ENCODE results near the gene ZNF35.

ZNF35 gene

DNA sequence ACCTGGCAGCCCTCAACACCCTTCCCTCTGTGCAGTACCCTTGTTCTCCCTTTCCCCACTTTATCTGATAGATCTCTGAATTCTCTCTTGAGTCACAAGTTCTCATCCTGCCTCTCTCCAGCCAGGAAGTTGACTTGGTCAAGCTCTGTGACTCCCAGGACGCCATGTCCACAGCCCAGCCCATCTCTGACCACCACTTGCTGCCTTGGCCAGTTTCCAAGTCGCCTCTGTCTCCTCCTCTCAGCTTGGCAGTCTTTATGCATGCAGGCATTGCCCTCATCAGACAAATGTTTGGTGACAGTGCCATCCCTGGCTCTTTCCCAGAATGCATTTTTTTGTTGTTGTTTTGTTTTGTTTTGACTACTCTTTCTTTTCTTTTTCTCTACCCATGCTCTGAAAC is 25.7 kb downstream of the ZNF35 start:
- H3K4me2 ChIP-seq (ENCODE audit: insufficient read depth, low read length) = no peak overlapping the region
- no peak for ATAC-seq (ENCODE audit: insufficient read depth, low read depth)
- H3K4me3 ChIP-seq (ENCODE audit: low read depth in 1 of 2, low read length in 2 of 2) = no peak overlapping the region
- H4K20me1 ChIP-seq (ENCODE audit: insufficient read depth, low read length) = no peaks in the 10 kb centered on the region
- H2AFZ ChIP-seq (ENCODE audit: low read depth, low read length) = no peak overlapping the region
- no peak overlapping the region for H3K27ac ChIP-seq (ENCODE audit: low read length)
- H3K79me2 ChIP-seq (ENCODE audit: insufficient read depth, low read length) = no peaks in the 10 kb centered on the region
- no peak for TF ChIP-seq EZH2 (IDR thresholded peaks at IDR 0.05; ENCODE audit: borderline replicate concordance, low read depth, low read length, severe bottlenecking)
- TF ChIP-seq, protein P1, sequence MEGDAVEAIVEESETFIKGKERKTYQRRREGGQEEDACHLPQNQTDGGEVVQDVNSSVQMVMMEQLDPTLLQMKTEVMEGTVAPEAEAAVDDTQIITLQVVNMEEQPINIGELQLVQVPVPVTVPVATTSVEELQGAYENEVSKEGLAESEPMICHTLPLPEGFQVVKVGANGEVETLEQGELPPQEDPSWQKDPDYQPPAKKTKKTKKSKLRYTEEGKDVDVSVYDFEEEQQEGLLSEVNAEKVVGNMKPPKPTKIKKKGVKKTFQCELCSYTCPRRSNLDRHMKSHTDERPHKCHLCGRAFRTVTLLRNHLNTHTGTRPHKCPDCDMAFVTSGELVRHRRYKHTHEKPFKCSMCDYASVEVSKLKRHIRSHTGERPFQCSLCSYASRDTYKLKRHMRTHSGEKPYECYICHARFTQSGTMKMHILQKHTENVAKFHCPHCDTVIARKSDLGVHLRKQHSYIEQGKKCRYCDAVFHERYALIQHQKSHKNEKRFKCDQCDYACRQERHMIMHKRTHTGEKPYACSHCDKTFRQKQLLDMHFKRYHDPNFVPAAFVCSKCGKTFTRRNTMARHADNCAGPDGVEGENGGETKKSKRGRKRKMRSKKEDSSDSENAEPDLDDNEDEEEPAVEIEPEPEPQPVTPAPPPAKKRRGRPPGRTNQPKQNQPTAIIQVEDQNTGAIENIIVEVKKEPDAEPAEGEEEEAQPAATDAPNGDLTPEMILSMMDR (IDR thresholded peaks at IDR 0.05; ENCODE audit: borderline replicate concordance, extremely low read depth, low read length, poor library complexity, severe bottlenecking) = no peak
- no peaks in the 10 kb centered on the region for H3K9me3 ChIP-seq (ENCODE audit: insufficient read depth, low read length, severe bottlenecking)
- H3K4me1 ChIP-seq (ENCODE audit: insufficient read depth, low read length) = no peaks in the 10 kb centered on the region
- H3K36me3 ChIP-seq (ENCODE audit: insufficient read depth, low read length) = no peaks in the 10 kb centered on the region
- H3K27me3 ChIP-seq (ENCODE audit: insufficient read depth, low read length, poor library complexity) = no peaks in the 10 kb centered on the region
- no peak for DNase-seq
- H3K9ac ChIP-seq (ENCODE audit: low read depth, low read length) = no peak overlapping the region

DNA sequence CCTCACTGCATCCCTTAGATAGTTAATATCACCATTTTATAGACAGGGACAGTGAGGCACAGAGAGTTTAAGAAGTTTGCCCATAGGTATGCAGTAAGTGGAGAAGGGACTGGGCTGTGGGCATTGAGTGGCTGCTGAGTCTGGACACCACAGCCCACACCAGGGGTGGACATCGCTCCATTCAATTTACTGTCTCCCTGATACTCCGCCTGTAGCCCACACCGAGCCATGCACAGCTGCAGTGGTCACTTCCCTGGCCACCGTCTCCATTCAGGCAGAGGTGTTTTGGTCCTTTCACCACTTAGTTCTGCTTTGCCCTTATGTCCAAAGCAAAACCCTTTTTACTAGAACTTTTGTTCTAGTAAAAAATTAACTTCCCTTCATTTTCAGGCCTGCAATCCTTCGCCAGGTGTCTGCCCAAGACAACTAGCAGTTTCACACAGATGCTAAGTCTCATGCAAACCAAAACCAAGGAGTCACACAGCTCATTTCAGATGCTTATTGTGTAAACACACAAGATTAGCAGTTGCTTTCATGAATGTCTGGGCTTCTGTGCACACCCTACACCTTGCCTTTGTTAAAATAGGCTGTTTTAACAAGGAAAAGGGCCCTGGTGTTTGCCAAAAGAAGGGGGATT is 30.1 kb downstream of the ZNF35 start:
- no peaks in the 10 kb centered on the region for H3K9me3 ChIP-seq (ENCODE audit: insufficient read depth, low read length, severe bottlenecking)
- H3K4me2 ChIP-seq (ENCODE audit: insufficient read depth, low read length) = no peak overlapping the region
- TF ChIP-seq EZH2 (IDR thresholded peaks at IDR 0.05; ENCODE audit: borderline replicate concordance, low read depth, low read length, severe bottlenecking) = no peak
- TF ChIP-seq, protein P1 (IDR thresholded peaks at IDR 0.05; ENCODE audit: borderline replicate concordance, extremely low read depth, low read length, poor library complexity, severe bottlenecking) = no peak
- no peak overlapping the region for H3K9ac ChIP-seq (ENCODE audit: low read depth, low read length)
- H3K36me3 ChIP-seq (ENCODE audit: insufficient read depth, low read length) = no peaks in the 10 kb centered on the region
- no peak for DNase-seq
- no peaks in the 10 kb centered on the region for H3K4me1 ChIP-seq (ENCODE audit: insufficient read depth, low read length)
- no peaks in the 10 kb centered on the region for H4K20me1 ChIP-seq (ENCODE audit: insufficient read depth, low read length)
- no peaks in the 10 kb centered on the region for H3K27me3 ChIP-seq (ENCODE audit: insufficient read depth, low read length, poor library complexity)
- ATAC-seq (ENCODE audit: insufficient read depth, low read depth) = no peak
- H3K4me3 ChIP-seq (ENCODE audit: low read depth in 1 of 2, low read length in 2 of 2) = no peak overlapping the region
- no peak overlapping the region for H2AFZ ChIP-seq (ENCODE audit: low read depth, low read length)
- H3K79me2 ChIP-seq (ENCODE audit: insufficient read depth, low read length) = no peaks in the 10 kb centered on the region
- no peak overlapping the region for H3K27ac ChIP-seq (ENCODE audit: low read length)

DNA sequence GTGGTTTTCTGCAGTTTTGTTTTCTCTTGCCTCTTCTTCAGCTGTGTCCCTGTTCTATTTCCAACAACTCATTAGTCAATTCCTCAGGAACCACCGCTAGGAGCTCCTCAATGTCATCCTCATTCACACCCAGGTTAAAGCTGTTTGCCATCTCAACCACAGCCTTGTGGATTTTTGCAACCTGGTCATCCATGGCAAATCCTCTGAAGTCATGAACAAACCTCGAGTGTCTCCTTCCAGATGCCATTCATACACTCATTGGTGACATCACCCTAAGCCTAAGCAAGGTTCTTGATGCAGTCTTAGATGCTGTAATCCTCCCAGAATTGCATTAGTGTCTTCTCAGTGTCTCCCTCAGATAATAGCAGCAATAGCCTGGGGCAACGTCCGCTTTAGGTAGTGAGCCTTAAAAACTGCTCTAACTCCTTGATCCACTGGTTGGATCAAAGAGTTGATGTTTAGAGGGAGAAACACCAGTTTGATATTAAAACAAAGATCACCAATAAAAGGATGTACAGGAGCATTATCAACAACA is 32.5 kb downstream of the ZNF35 start:
- H3K79me2 ChIP-seq (ENCODE audit: insufficient read depth, low read length) = no peaks in the 10 kb centered on the region
- no peaks in the 10 kb centered on the region for H3K36me3 ChIP-seq (ENCODE audit: insufficient read depth, low read length)
- TF ChIP-seq, protein P1 (IDR thresholded peaks at IDR 0.05; ENCODE audit: borderline replicate concordance, extremely low read depth, low read length, poor library complexity, severe bottlenecking) = no peak
- no peak for TF ChIP-seq EZH2 (IDR thresholded peaks at IDR 0.05; ENCODE audit: borderline replicate concordance, low read depth, low read length, severe bottlenecking)
- H4K20me1 ChIP-seq (ENCODE audit: insufficient read depth, low read length) = no peaks in the 10 kb centered on the region
- H2AFZ ChIP-seq (ENCODE audit: low read depth, low read length) = no peak overlapping the region
- H3K27me3 ChIP-seq (ENCODE audit: insufficient read depth, low read length, poor library complexity) = peaks cover 6% of the 10 kb centered on the region
- no peak overlapping the region for H3K27ac ChIP-seq (ENCODE audit: low read length)
- no peak overlapping the region for H3K9ac ChIP-seq (ENCODE audit: low read depth, low read length)
- DNase-seq = no peak
- H3K4me1 ChIP-seq (ENCODE audit: insufficient read depth, low read length) = peaks cover 13% of the 10 kb centered on the region
- H3K9me3 ChIP-seq (ENCODE audit: insufficient read depth, low read length, severe bottlenecking) = no peaks in the 10 kb centered on the region
- no peak overlapping the region for H3K4me3 ChIP-seq (ENCODE audit: low read depth in 1 of 2, low read length in 2 of 2)
- ATAC-seq (ENCODE audit: insufficient read depth, low read depth) = no peak
- no peak overlapping the region for H3K4me2 ChIP-seq (ENCODE audit: insufficient read depth, low read length)

Data from DND-41 (cell line).